Measurements from ENCODE around the gene TNIP1. TPM values are rescaled to one million over a fixed set of nuclear protein-coding genes. Genes with fewer than 3 reads are reported as not detected.

TNIP1 gene
- polyA plus RNA-seq, 3 donors: 62.7 to 264 (median 97.5) TPM

DNA sequence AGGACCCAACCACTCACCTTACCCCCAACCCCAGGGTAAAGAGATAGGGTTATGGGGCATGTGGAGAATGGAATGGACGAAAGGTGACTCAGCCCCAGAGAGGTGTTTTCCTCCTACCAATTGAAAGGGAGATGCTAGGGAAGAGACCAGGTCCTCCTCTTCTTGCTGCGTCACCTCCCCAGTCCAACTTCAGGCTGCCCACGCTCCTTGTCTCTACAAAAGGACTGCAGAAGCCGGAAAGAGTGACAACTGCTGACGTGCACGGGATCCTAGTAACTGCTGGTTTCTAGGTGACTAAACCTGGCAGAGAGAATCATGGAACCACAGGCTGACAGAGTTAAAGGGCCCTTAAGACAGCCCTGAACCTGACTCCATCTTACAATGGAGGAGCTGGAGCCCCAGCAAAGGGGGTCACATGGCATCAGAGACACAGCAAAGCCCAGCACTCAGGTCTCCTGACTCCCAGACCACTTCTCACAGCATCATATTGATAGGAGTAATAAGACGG is 58.3 kb downstream of the TNIP1 start:
- H3K27ac ChIP-seq (ENCODE audit: low read depth, low read length): peak overlapping the region; percentile 49
- WGBS, 3 donors: 63 to 78% (median 67%) methylated on average over 7 of the region's 7 CpGs

DNA sequence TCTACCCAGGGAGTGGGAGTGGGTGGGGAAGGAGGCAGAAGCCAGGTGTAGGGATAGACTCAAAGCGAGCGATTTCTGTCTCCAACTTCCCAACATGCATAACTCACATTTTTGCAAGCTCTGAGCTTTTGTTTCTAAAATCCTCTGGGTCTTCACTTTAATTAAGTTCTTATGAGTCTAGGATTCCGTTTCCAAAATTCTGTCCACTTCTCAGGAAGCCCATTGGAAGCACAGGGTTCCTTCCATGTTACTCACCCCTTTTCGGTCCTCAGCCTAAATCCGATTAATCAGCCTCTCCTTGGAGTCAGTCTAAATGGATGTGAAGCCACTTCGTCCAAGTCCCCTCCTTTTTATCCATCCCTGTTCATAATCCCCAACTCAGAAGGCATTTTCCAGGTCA is 59.1 kb downstream of the TNIP1 start:
- 61 to 95% (median 77%) methylated on average over 6 of the region's 6 CpGs for WGBS, 3 donors
- no peak overlapping the region for H3K27ac ChIP-seq (ENCODE audit: low read depth, low read length)

GRCh38 chr5:151020304-151021110 is 60.3 kb downstream of the TNIP1 start, which contains the start of gene GPX3:
GPX3 (plus strand) TSS chr5:151020591; CDS start chr5:151020655, 64 bp downstream.
- 1 to 2% (median 1%) methylated on average over 54 of the region's 54 CpGs for WGBS, 3 donors
- H3K27ac ChIP-seq (ENCODE audit: low read depth, low read length): no peak within 1 kb of the TSS

- WGBS, 3 donors: 82 to 93% (median 85%) methylated on average over 2 of the region's 2 CpGs
- no peak overlapping the region for H3K27ac ChIP-seq (ENCODE audit: low read depth, low read length)
These were observed 61.5 kb downstream of the TNIP1 start for GRCh38 chr5:151019331-151019730.

DNA sequence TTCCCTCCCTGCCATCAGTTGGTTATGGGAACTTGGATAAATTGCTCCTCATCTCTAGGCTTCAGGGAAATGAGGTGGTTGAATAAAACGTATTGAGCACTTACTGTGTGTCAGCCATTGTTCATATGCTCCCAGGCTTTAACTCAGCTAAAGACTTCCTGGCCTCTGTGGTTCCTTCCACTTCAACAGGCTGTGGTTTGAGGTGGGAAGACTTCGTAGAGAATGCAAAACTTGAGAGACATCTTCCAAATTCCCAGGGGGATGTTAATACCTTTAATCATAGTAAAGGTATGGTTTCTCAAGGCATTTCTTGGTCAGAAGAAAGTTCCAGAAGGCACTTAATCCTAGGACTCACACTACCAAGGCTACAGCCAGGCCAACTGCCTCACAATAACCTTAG is 62.0 kb downstream of the TNIP1 start:
- 60 to 61% (median 61%) methylated on average over 2 of the region's 2 CpGs for WGBS, 3 donors
- H3K27ac ChIP-seq (ENCODE audit: low read depth, low read length): no peak overlapping the region

DNA sequence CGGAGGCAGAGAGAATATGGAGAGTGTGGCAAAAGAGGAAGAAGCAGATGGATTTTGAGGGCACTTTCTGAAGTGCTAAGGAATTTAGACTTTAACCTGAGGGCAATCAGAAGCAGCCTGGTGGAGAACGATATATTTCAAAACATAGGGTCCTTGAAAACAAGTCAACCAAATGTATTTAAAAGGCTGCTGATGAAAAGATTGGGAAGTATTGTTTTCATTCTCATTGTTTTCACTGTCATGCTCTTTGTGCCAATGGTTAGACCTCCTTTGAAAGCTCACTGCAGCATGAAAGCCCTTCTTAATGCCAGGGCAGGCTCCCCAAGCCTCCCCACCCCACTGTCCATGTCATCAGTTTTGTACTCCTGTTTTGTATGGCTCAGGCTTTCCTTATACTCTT is 62.9 kb downstream of the TNIP1 start:
- no peak overlapping the region for H3K27ac ChIP-seq (ENCODE audit: low read depth, low read length)
- WGBS, 3 donors: 86 to 92% (median 91%) methylated on average over 2 of the region's 2 CpGs

DNA sequence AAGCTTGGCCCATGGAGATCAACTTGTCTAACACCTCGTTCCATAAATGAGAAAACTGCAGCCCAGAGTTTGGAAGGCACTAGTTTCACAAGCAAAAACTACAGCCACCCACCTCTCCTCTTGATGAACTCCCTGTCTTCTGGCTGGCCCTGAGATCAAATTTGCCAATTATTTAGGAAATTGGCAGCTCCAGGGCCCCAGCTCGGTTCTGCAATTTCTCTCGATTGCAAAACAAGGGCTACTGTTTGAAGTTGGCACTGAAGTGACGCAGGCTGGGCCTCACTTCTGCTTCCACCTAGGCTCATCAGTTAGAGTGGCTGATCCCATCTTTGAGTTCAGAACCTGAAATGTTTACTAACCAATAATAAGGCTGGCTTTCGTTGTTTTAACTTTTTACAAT is 64.1 kb downstream of the TNIP1 start:
- WGBS, 3 donors: 41 to 66% (median 51%) methylated on average over 5 of the region's 5 CpGs

DNA sequence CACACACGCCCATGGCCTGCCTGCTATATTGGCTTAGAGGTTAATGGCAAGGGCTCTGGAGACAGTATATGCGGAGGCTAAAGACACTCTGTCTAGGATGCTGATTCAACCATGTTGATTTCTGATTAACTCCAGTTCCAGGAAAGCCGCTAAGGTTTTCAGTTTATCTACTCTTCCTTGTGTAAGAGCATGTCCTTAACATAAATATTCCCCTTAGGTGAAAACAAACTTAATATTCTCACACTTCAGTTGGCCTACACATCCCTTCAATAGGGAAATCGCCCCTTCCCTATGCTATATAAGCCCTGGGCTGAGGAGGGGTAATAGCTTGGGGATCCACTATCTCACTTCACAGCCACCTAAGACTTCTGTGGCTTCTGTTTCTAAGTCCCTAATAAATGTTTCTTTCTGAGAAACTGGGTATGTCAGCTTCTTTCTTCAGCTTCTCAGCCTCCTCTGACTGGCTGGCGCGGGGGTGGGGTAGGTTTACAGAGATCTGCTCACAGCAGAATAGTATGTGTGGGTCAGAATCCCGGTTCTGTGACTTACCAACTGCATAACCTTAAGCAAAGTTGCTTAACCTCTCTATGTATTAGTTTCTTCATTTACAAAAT is 64.8 kb downstream of the TNIP1 start:
- 87 to 89% (median 89%) methylated on average over 7 of the region's 7 CpGs for WGBS, 3 donors
- no peak overlapping the region for H3K27ac ChIP-seq (ENCODE audit: low read depth, low read length)

More for the DNA sequence above, 64.1 kb downstream of the TNIP1 start:
- H3K27ac ChIP-seq (ENCODE audit: low read depth, low read length): no peak overlapping the region

DNA sequence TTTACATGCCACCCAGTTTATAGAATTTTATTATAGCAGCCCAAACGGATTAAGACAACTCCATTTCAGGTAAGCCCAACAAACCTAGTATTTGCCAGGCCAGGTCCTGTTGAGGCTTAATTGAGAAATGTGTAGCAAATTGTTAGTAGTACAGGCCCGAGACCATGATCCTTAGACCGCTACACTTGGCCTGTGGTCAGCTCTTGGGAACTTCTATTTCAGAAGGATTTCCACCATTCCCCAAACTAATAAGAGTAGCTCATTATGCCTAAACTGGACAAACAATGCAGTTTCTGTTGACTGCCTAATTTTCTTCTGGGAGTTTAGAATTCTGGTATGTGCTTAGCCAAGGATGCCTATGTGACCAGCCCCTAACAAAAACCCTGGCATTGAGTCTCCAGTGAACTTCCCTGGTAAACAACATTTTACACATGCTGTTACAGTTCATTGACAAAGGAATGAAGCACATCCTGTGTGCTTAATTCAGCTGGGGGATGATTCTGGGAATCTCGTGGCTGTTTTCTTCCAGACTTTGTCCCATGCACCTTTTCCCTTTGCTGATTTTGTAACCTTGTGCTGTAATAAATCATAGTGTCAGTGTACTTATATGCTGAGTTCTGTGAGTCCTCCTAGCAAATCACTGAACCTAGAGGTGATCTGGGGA is 66.0 kb downstream of the TNIP1 start:
- H3K27ac ChIP-seq (ENCODE audit: low read depth, low read length): no peak overlapping the region
- 75 to 83% (median 76%) methylated on average over 4 of the region's 4 CpGs for WGBS, 3 donors

- no peak overlapping the region for H3K27ac ChIP-seq (ENCODE audit: low read depth, low read length)
- 61 to 87% (median 65%) methylated on average over 6 of the region's 6 CpGs for WGBS, 3 donors
These were observed 68.0 kb downstream of the TNIP1 start for GRCh38 chr5:151012862-151013261.

- no peak overlapping the region for H3K27ac ChIP-seq (ENCODE audit: low read depth, low read length)
- WGBS, 3 donors: 93 to 99% (median 93%) methylated on average over 4 of the region's 4 CpGs
These were observed 71.9 kb downstream of the TNIP1 start for GRCh38 chr5:151008906-151009305.

- 33 to 88% (median 55%) methylated on average over 2 of the region's 2 CpGs for WGBS, 3 donors
- no peak overlapping the region for H3K27ac ChIP-seq (ENCODE audit: low read depth, low read length)
These were observed 72.7 kb downstream of the TNIP1 start for GRCh38 chr5:151008210-151008491.

DNA sequence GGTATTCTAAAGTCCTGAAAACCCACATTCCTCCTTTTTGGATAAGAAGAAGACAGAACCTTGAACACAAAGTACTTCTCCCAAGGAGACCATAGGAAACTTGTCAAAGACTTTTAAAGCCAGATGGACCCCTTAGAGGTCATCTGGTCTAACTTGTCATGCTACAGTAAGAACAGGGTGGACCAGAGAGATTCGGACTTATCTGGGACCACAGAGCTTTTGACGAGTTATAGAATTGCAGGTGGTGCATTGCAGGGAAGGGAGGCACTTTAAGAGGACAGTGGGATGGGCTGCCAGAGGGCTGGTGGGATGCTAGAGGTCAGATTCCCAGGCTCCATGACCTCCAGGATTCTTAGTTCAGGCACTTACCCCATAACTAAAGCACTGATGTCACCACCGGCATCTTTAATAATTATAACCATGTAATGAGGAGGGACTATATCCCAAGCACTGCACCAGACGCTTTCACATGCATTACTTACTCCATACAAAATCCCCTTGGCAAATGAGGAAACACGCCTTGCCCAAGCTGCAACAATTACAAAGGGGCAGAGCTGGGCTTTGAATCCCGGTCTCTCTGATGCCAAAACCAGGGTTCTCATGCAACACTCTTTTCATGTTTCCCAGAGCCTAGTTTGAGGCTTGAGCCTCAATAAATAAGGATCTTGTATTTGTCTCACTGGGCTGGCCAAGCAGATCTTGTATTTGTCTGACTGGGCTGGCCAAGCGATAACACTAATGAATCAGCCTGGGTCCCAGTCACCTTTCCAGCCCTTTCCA is 73.2 kb downstream of the TNIP1 start:
- no peak overlapping the region for H3K27ac ChIP-seq (ENCODE audit: low read depth, low read length)
- whole genome bisulfite sequencing, 3 donors: 64 to 77% (median 68%) methylated on average over 7 of the region's 7 CpGs

DNA sequence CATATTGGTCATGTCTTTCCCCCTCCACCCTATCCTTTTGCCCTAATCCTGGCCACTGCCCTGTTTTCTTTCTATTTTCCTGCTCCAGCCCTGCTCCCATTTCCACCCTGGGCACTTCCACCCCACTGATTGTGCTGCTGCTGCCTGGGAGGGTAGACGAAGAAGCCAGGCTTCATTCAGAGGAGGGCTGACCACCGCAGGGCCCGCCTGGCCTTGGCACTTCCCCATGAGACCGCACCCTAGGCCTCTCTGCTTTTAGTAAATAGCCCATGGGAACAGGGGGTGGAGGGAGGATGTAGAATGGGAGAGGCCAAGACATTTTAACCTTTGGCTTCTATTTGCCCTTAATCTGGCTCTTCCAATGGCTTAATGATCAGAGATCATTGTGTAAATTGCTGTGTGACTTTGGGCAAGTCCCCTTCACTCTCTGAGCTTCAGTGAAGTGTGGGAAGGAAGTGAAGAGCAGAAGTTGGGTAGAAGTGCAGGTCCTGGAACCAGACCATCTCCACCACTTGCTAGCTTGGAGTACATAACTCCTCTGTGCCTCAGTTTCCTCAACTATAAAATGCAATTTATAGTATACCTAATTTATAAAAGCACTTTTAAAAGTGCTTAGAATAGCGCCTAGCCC is 74.0 kb downstream of the TNIP1 start:
- WGBS, 3 donors: 59 to 81% (median 62%) methylated on average over 5 of the region's 5 CpGs
- H3K27ac ChIP-seq (ENCODE audit: low read depth, low read length): no peak overlapping the region

- 24 to 61% (median 26%) methylated on average over 7 of the region's 7 CpGs for WGBS, 3 donors
- no peak overlapping the region for H3K27ac ChIP-seq (ENCODE audit: low read depth, low read length)
These were observed 74.8 kb downstream of the TNIP1 start for GRCh38 chr5:151005950-151006576.

- H3K27ac ChIP-seq (ENCODE audit: low read depth, low read length): no peak overlapping the region
- WGBS, 3 donors: 50 to 57% (median 54%) methylated on average over 5 of the region's 5 CpGs
These were observed 75.5 kb downstream of the TNIP1 start for GRCh38 chr5:151005187-151005949.

GRCh38 chr5:151004499-151004898 is 76.3 kb downstream of the TNIP1 start:
- WGBS, 3 donors: 70 to 72% (median 71%) methylated on average over 2 of the region's 2 CpGs
- H3K27ac ChIP-seq (ENCODE audit: low read depth, low read length): no peak overlapping the region

All from adipose tissue (tissue), 3 donors.